NT2/D1 (cell line): ENCODE measurements around the gene PRR23B.

ENCODE experiments used
- DNase-seq: peaks from one replicate; pipeline ENCODE4 v3.0.0-alpha.2; 2011; ENCODE audit warnings: low read depth, low spot score
- H3K27me3 ChIP-seq: 2 replicates; pipeline ENCODE4 v1.6.0; 2011; ENCODE audit warnings: mild to moderate bottlenecking; ENCODE audit not compliant: insufficient read length, insufficient read depth
- H3K36me3 ChIP-seq: 2 replicates; pipeline ENCODE4 v1.6.1; 2011; ENCODE audit warnings: mild to moderate bottlenecking, low read length, mixed read lengths; ENCODE audit not compliant: insufficient read depth, insufficient read length
- H3K4me1 ChIP-seq: 2 replicates; pipeline ENCODE4 v1.5.1; 2011; ENCODE audit not compliant: insufficient read depth, insufficient read length
- H3K4me3 ChIP-seq: 2 replicates; pipeline ENCODE4 v1.5.1; 2011; ENCODE audit warnings: low read depth; ENCODE audit not compliant: insufficient read length
- H3K9ac ChIP-seq: 2 replicates; pipeline ENCODE4 v1.6.0; 2011; ENCODE audit warnings: low read depth; ENCODE audit not compliant: insufficient read length
- H3K9me3 ChIP-seq: 2 replicates; pipeline ENCODE4 v1.5.1; 2011; ENCODE audit warnings: mild to moderate bottlenecking, low read length; ENCODE audit not compliant: insufficient read depth
- SUZ12 ChIP-seq: IDR thresholded peaks from 2 replicates; pipeline ENCODE4 v1.6.1; 2011; ENCODE audit not compliant: insufficient read length, insufficient read depth; ENCODE audit errors: extremely low read depth
- YY1 ChIP-seq: IDR thresholded peaks from 2 replicates; pipeline ENCODE4 v1.6.1; 2011; ENCODE audit not compliant: insufficient read length, insufficient read depth
- ZNF274 ChIP-seq: IDR thresholded peaks from 2 replicates; pipeline ENCODE4 v1.6.1; 2011; ENCODE audit warnings: mild to moderate bottlenecking, low read depth, low read length

The PRR23B gene

GRCh38 chr3:139024968-139025367 lies 4.2 kb upstream of the PRR23B start:
- Histone ChIP-seq H3K4me3 (no peak overlapping the region), H3K9ac (no peak overlapping the region), H3K27me3 (no peaks in the 10 kb centered on the region), H3K4me1 (no peaks in the 10 kb centered on the region), H3K36me3 (no peaks in the 10 kb centered on the region), H3K9me3 (peaks cover 6% of the 10 kb centered on the region; the same call in 1 of the 2 replicates)
- no peak for DNase-seq
- TF ChIP-seq ZNF274: no peak
- TF ChIP-seq SUZ12: no peak

- H3K36me3 ChIP-seq: no peaks in the 10 kb centered on the region
- TF ChIP-seq SUZ12 (no peak), YY1 (no peak), ZNF274 (no peak)
- DNase-seq: no peak
- H3K9me3 ChIP-seq: peaks cover 6% of the 10 kb centered on the region; the same call in 1 of the 2 replicates
- H3K4me3 ChIP-seq: no peak overlapping the region
- no peak overlapping the region for H3K9ac ChIP-seq
- no peaks in the 10 kb centered on the region for H3K27me3 ChIP-seq
- no peaks in the 10 kb centered on the region for H3K4me1 ChIP-seq
These were observed 474 bp downstream of the PRR23B start for GRCh38 chr3:139020036-139020867.

GRCh38 chr3:139016430-139017048 lies 4.2 kb downstream of the PRR23B start:
- Histone ChIP-seq H3K9me3 (peaks cover 6% of the 10 kb centered on the region), H3K27me3 (no peaks in the 10 kb centered on the region), H3K4me1 (no peaks in the 10 kb centered on the region), H3K9ac (no peak overlapping the region), H3K4me3 (no peak overlapping the region), H3K36me3 (no peaks in the 10 kb centered on the region)
- DNase-seq: no peak
- TF ChIP-seq SUZ12: no peak
- no peak for TF ChIP-seq ZNF274
- TF ChIP-seq YY1: no peak

- H3K4me3 ChIP-seq: no peak within 1 kb of the TSS
- no peak within 1 kb of the TSS for H3K9ac ChIP-seq
- no peak for DNase-seq
- H3K9me3 ChIP-seq: peaks cover 8% of the 10 kb centered on the region; the same call in 1 of the 2 replicates
- no peaks in the 10 kb centered on the region for H3K36me3 ChIP-seq
- no peaks in the 10 kb centered on the region for H3K4me1 ChIP-seq
- no peaks in the 10 kb centered on the region for H3K27me3 ChIP-seq
- no peak for TF ChIP-seq YY1
- TF ChIP-seq SUZ12: no peak
- no peak for TF ChIP-seq ZNF274
These were observed 14.5 kb downstream of the PRR23B start, which contains the start of gene PRR23A for GRCh38 chr3:139006051-139006716. Gene PRR23A, minus strand, starts transcription at chr3:139006268. Its CDS starts 0 bp downstream, at chr3:139006268.

- DNase-seq: no peak
- Histone ChIP-seq H3K4me1 (no peaks in the 10 kb centered on the region), H3K9me3 (peaks cover 8% of the 10 kb centered on the region; the same call in 1 of the 2 replicates), H3K9ac (no peak overlapping the region), H3K27me3 (no peaks in the 10 kb centered on the region), H3K4me3 (no peak overlapping the region), H3K36me3 (no peaks in the 10 kb centered on the region)
- TF ChIP-seq SUZ12 (no peak), YY1 (no peak), ZNF274 (no peak)
These were observed 15.3 kb downstream of the PRR23B start for GRCh38 chr3:139005356-139005993.

GRCh38 chr3:138995706-138996105 lies 25.0 kb downstream of the PRR23B start:
- no peak for TF ChIP-seq SUZ12
- no peak for TF ChIP-seq YY1
- Histone ChIP-seq H3K4me1 (no peaks in the 10 kb centered on the region), H3K27me3 (peaks cover 4% of the 10 kb centered on the region), H3K4me3 (no peak overlapping the region), H3K9me3 (no peaks in the 10 kb centered on the region), H3K9ac (no peak overlapping the region), H3K36me3 (no peaks in the 10 kb centered on the region)
- no peak for DNase-seq

- TF ChIP-seq ZNF274: no peak
- no peak for TF ChIP-seq SUZ12
- no peak for TF ChIP-seq YY1
- Histone ChIP-seq H3K4me3 (no peak overlapping the region), H3K4me1 (no peaks in the 10 kb centered on the region), H3K27me3 (peaks cover 2% of the 10 kb centered on the region), H3K9me3 (no peaks in the 10 kb centered on the region), H3K9ac (no peak overlapping the region), H3K36me3 (no peaks in the 10 kb centered on the region)
- DNase-seq: no peak
These were observed 33.5 kb downstream of the PRR23B start for GRCh38 chr3:138987181-138987580.
